Right atrium auricular region (tissue), 2 donors: ENCODE measurements around the gene SGPP1. TPM values are rescaled to one million over a fixed set of nuclear protein-coding genes. Genes with fewer than 3 reads are reported as not detected.

ENCODE experiments used
- DNase-seq: peaks from one replicate; pipeline ENCODE4 v3.0.0-alpha.2; 2019; ENCODE audit warnings: low spot score
- H3K27ac ChIP-seq, 2 donors: fragments of 200-600 bp; sonication (generic); 1 replicate in 1 of 2; 2 replicates in 1 of 2; pipeline ENCODE4 v1.5.1; 2016 to 2019
- H3K27me3 ChIP-seq, 2 donors: fragments of 200-600 bp; sonication (generic); one replicate each; pipeline versions ENCODE4 v1.5.1 to v1.6.0; 2017 to 2019
- H3K36me3 ChIP-seq: fragments of 200-600 bp; sonication (generic); one replicate; pipeline ENCODE4 v1.5.1; 2016
- H3K4me1 ChIP-seq, 2 donors: fragments of 200-600 bp; sonication (generic); one replicate each; pipeline versions ENCODE4 v1.5.1 to v1.6.0; 2017 to 2019
- H3K4me3 ChIP-seq, 2 donors: fragments of 200-600 bp; sonication (generic); 1 replicate in 1 of 2; 2 replicates in 1 of 2; pipeline ENCODE4 v1.5.1; 2017 to 2019; ENCODE audit warnings: mild to moderate bottlenecking in 1 of 2, moderate library complexity in 1 of 2
- H3K9me3 ChIP-seq, 2 donors: fragments of 200-600 bp; sonication (generic); one replicate each; pipeline ENCODE4 v1.5.1; 2019
- CTCF ChIP-seq, 2 donors: fragments of 200-600 bp; sonication (generic); IDR thresholded peaks; one replicate each; pipeline ENCODE4 v1.5.1; 2019; ENCODE audit warnings: antibody characterized with exemption in 2 of 2
- total RNA-seq, 2 donors: library from RNA; depleted of rRNA; stranded (reverse); fragments of >200 nt; gene quantifications; one replicate each; pipeline ENCODE4 v1.1.0, GENCODE V29; 2016

SGPP1 gene
- total RNA-seq, 2 donors from 2014 or later, result 9.1 to 9.3 TPM

GRCh38 chr14:63652406-63652805 lies 75.5 kb downstream of the SGPP1 start:
- Histone ChIP-seq H3K4me3 (no peak overlapping the region), H3K27ac (no peak overlapping the region), H3K9me3 (no peaks in the 10 kb centered on the region), H3K36me3 (no peaks in the 10 kb centered on the region), H3K4me1 (no peaks in the 10 kb centered on the region), H3K27me3 (no peaks in the 10 kb centered on the region)
- DNase-seq, result no peak
- no peak for TF ChIP-seq CTCF (IDR thresholded peaks at IDR 0.05)

- no peaks in the 10 kb centered on the region for H3K9me3 ChIP-seq
- TF ChIP-seq CTCF (IDR thresholded peaks at IDR 0.05), result no peak
- no peak for DNase-seq
- no peaks in the 10 kb centered on the region for H3K27me3 ChIP-seq
- H3K4me3 ChIP-seq, result no peak overlapping the region
- H3K4me1 ChIP-seq, result no peaks in the 10 kb centered on the region
- H3K36me3 ChIP-seq, result no peaks in the 10 kb centered on the region
- H3K27ac ChIP-seq, result no peak overlapping the region
These were observed 77.5 kb downstream of the SGPP1 start for GRCh38 chr14:63650256-63650952.

- no peak overlapping the region for H3K4me3 ChIP-seq
These were observed 80.0 kb downstream of the SGPP1 start for GRCh38 chr14:63647696-63648410.

GRCh38 chr14:63644741-63645140 lies 83.1 kb downstream of the SGPP1 start:
- DNase-seq, result no peak
- Histone ChIP-seq H3K27me3 (no peaks in the 10 kb centered on the region), H3K4me1 (peaks cover 0 to 12% of the 10 kb centered on the region in 2 donors), H3K27ac (no peak overlapping the region), H3K9me3 (no peaks in the 10 kb centered on the region), H3K4me3 (no peak overlapping the region), H3K36me3 (no peaks in the 10 kb centered on the region)
- no peak for TF ChIP-seq CTCF (IDR thresholded peaks at IDR 0.05)

More at GRCh38 chr14:63647696-63648410, 80.0 kb downstream of the SGPP1 start:
- Histone ChIP-seq H3K27ac (no peak overlapping the region), H3K9me3 (no peaks in the 10 kb centered on the region), H3K36me3 (no peaks in the 10 kb centered on the region), H3K4me1 (peaks cover 0 to 1% of the 10 kb centered on the region in 2 donors), H3K27me3 (no peaks in the 10 kb centered on the region)
- TF ChIP-seq CTCF (IDR thresholded peaks at IDR 0.05), result no peak
- DNase-seq, result no peak

GRCh38 chr14:63642656-63643382 lies 85.0 kb downstream of the SGPP1 start:
- peaks cover 0 to 12% of the 10 kb centered on the region in 2 donors for H3K4me1 ChIP-seq
- no peaks in the 10 kb centered on the region for H3K27me3 ChIP-seq
- DNase-seq, result no peak
- H3K36me3 ChIP-seq, result no peaks in the 10 kb centered on the region
- H3K9me3 ChIP-seq, result no peaks in the 10 kb centered on the region
- peak overlapping the region; percentile 57 to 70 for H3K4me3 ChIP-seq
- TF ChIP-seq CTCF (IDR thresholded peaks at IDR 0.05), result no peak
- peak overlapping the region; percentile 84 to 99 for H3K27ac ChIP-seq
